HEK293 (cell line): ENCODE measurements around the gene GNMT.

Experiments
- CTCF ChIA-PET: fragments of 350-600 bp; formaldehyde crosslinking; extraction: SDS; loops from one replicate; lab custom pipeline; 2021; ENCODE audit warnings: antibody characterized with exemption; lab: Yijun Ruan, JAX
- POLR2A ChIA-PET: fragments of 300-600 bp; formaldehyde crosslinking; extraction: SDS; loops from one replicate; lab custom pipeline; 2020; ENCODE audit warnings: antibody characterized with exemption, inconsistent platforms; lab: Yijun Ruan, JAX
- H3K27ac ChIP-seq: fragments of 200-500 bp; sonication (Bioruptor generic); 2 replicates; pipeline ENCODE4 v1.5.1; 2014; ENCODE audit warnings: low read depth, low read length, control low read depth, inconsistent platforms; ENCODE audit errors: extremely low read depth
- H3K36me3 ChIP-seq, 2 experiments: fragments of 200-500 bp in 1 of 2; sonication (Bioruptor generic) in 1 of 2; 1 replicate in 1 of 2; 2 replicates in 1 of 2; pipeline ENCODE4 v1.5.1; 2014 to 2017; ENCODE audit warnings: inconsistent platforms in 2 of 2, low read length in 2 of 2; ENCODE audit not compliant: control insufficient read depth in 2 of 2, insufficient read depth in 1 of 2
- H3K4me1 ChIP-seq: fragments of 200-500 bp; sonication (Bioruptor generic); 2 replicates; pipeline ENCODE4 v1.5.1; 2014; ENCODE audit warnings: mild to moderate bottlenecking, low read length, inconsistent platforms; ENCODE audit not compliant: control insufficient read depth, insufficient read depth
- H3K4me3 ChIP-seq: 2 replicates; pipeline ENCODE4 v1.5.1; 2011; ENCODE audit warnings: low read depth, mild to moderate bottlenecking, control low read depth, low read length, moderate library complexity
- H3K9me3 ChIP-seq: fragments of 200-500 bp; sonication (Bioruptor generic); 2 replicates; pipeline ENCODE4 v1.5.1; 2014; ENCODE audit warnings: low read depth, low read length, inconsistent platforms; ENCODE audit not compliant: control insufficient read depth, insufficient read depth
- GFI1B ChIP-seq: fragments of 450-650 bp; formaldehyde crosslinking; IDR thresholded peaks from 2 replicates; pipeline ENCODE4 v1.5.1; 2016; ENCODE audit warnings: missing biosample characterization, missing genetic modification characterization
- GLI2 ChIP-seq: fragments of 450-650 bp; formaldehyde crosslinking; IDR thresholded peaks from 2 replicates; pipeline ENCODE4; 2017; ENCODE audit warnings: missing biosample characterization, missing genetic modification characterization, low read depth, borderline replicate concordance
- IKZF3 ChIP-seq: fragments of 450-650 bp; IDR thresholded peaks from 2 replicates; pipeline ENCODE4 v1.5.0; 2018; ENCODE audit warnings: missing biosample characterization, mild to moderate bottlenecking, missing genetic modification characterization, moderate library complexity
- SALL2 ChIP-seq: fragments of 450-650 bp; formaldehyde crosslinking; IDR thresholded peaks from 2 replicates; pipeline ENCODE4 v1.5.0; 2017; ENCODE audit warnings: missing biosample characterization, mild to moderate bottlenecking, missing genetic modification characterization, borderline replicate concordance
- SP2 ChIP-seq: fragments of 450-650 bp; formaldehyde crosslinking; IDR thresholded peaks from 2 replicates; pipeline ENCODE4 v1.5.1; 2016; ENCODE audit warnings: missing biosample characterization, missing genetic modification characterization
- TCF7L2 ChIP-seq: IDR thresholded peaks from 2 replicates; pipeline ENCODE4 v1.6.1; 2011; ENCODE audit warnings: low read depth, mild to moderate bottlenecking, inconsistent platforms, low read length, moderate library complexity, borderline replicate concordance
- YY2 ChIP-seq: fragments of 450-650 bp; formaldehyde crosslinking; IDR thresholded peaks from 2 replicates; pipeline ENCODE4 v1.5.1; 2016; ENCODE audit warnings: missing biosample characterization, missing genetic modification characterization
- ZBTB21 ChIP-seq: fragments of 450-650 bp; formaldehyde crosslinking; IDR thresholded peaks from 2 replicates; pipeline ENCODE4 v1.5.1; 2017; ENCODE audit warnings: missing biosample characterization, missing genetic modification characterization
- ZFP69B ChIP-seq: fragments of 450-650 bp; formaldehyde crosslinking; IDR thresholded peaks from 2 replicates; pipeline ENCODE4 v1.5.1; 2016; ENCODE audit warnings: missing biosample characterization, missing genetic modification characterization
- ZNF138 ChIP-seq: fragments of 450-650 bp; formaldehyde crosslinking; IDR thresholded peaks from 2 replicates; pipeline ENCODE4 v1.5.1; 2016; ENCODE audit warnings: missing biosample characterization, missing genetic modification characterization, borderline replicate concordance
- ZNF184 ChIP-seq: fragments of 450-650 bp; IDR thresholded peaks from 2 replicates; pipeline ENCODE4 v1.5.1; 2018; ENCODE audit warnings: missing biosample characterization, mild to moderate bottlenecking, missing genetic modification characterization
- ZNF2 ChIP-seq: fragments of 450-650 bp; formaldehyde crosslinking; IDR thresholded peaks from 2 replicates; pipeline ENCODE4 v1.5.1; 2016; ENCODE audit warnings: missing biosample characterization, missing genetic modification characterization
- ZNF433 ChIP-seq: fragments of 450-650 bp; formaldehyde crosslinking; IDR thresholded peaks from 2 replicates; pipeline ENCODE4 v1.5.1; 2016; ENCODE audit warnings: missing biosample characterization, missing genetic modification characterization, low read depth
- ZNF558 ChIP-seq: fragments of 450-650 bp; formaldehyde crosslinking; IDR thresholded peaks from 2 replicates; pipeline ENCODE4 v1.5.1; 2016; ENCODE audit warnings: missing biosample characterization, missing genetic modification characterization
- ZNF596 ChIP-seq: fragments of 450-650 bp; IDR thresholded peaks from 2 replicates; pipeline ENCODE4 v1.5.0; 2018; ENCODE audit warnings: missing biosample characterization, mild to moderate bottlenecking, missing genetic modification characterization, moderate library complexity
- ZNF621 ChIP-seq: fragments of 450-650 bp; formaldehyde crosslinking; IDR thresholded peaks from 2 replicates; pipeline ENCODE4 v1.5.1; 2017; ENCODE audit warnings: missing biosample characterization, missing genetic modification characterization
- ZNF701 ChIP-seq: fragments of 450-650 bp; formaldehyde crosslinking; IDR thresholded peaks from 2 replicates; pipeline ENCODE4 v1.5.1; 2016; ENCODE audit warnings: missing biosample characterization, missing genetic modification characterization
- ZNF777 ChIP-seq: fragments of 450-650 bp; formaldehyde crosslinking; IDR thresholded peaks from 2 replicates; pipeline ENCODE4 v1.5.1; 2017; ENCODE audit warnings: missing biosample characterization, missing genetic modification characterization, borderline replicate concordance
- ZNF785 ChIP-seq: fragments of 450-650 bp; formaldehyde crosslinking; IDR thresholded peaks from 2 replicates; pipeline ENCODE4 v1.5.1; 2016; ENCODE audit warnings: missing biosample characterization, missing genetic modification characterization
- ZNF791 ChIP-seq: fragments of 450-650 bp; formaldehyde crosslinking; IDR thresholded peaks from 2 replicates; pipeline ENCODE4 v1.5.1; 2016; ENCODE audit warnings: missing biosample characterization, missing genetic modification characterization
- ZNF837 ChIP-seq: fragments of 450-650 bp; formaldehyde crosslinking; IDR thresholded peaks from 2 replicates; pipeline ENCODE4 v1.5.1; 2016; ENCODE audit warnings: missing biosample characterization, missing genetic modification characterization
- TF ChIP-seq, protein P1 (sequence below): fragments of 450-650 bp; formaldehyde crosslinking; IDR thresholded peaks from 2 replicates; pipeline ENCODE4 v1.5.1; 2016; ENCODE audit warnings: missing biosample characterization, missing genetic modification characterization
- TF ChIP-seq, protein P2 (sequence below): fragments of 450-650 bp; formaldehyde crosslinking; IDR thresholded peaks from 2 replicates; pipeline ENCODE4 v1.5.1; 2017; ENCODE audit warnings: missing biosample characterization, missing genetic modification characterization
- TF ChIP-seq, protein P3 (sequence below): fragments of 450-650 bp; formaldehyde crosslinking; IDR thresholded peaks from 2 replicates; pipeline ENCODE4 v1.5.1; 2017; ENCODE audit warnings: missing biosample characterization, mild to moderate bottlenecking, missing genetic modification characterization, moderate library complexity
- TF ChIP-seq, protein P4 (sequence below): fragments of 450-650 bp; formaldehyde crosslinking; IDR thresholded peaks from 2 replicates; pipeline ENCODE4 v1.5.1; 2016; ENCODE audit warnings: missing biosample characterization, missing genetic modification characterization, borderline replicate concordance
- TF ChIP-seq, protein P5 (sequence below): sonication (generic); formaldehyde crosslinking; IDR thresholded peaks from 2 replicates; pipeline ENCODE4 v1.8.1; 2022; ENCODE audit warnings: mild to moderate bottlenecking, moderate library complexity, missing genetic modification reagents
- TF ChIP-seq, protein P6 (sequence below): fragments of 450-650 bp; formaldehyde crosslinking; IDR thresholded peaks from 2 replicates; pipeline ENCODE4 v1.5.1; 2016; ENCODE audit warnings: missing biosample characterization, missing genetic modification characterization

GNMT gene

DNA sequence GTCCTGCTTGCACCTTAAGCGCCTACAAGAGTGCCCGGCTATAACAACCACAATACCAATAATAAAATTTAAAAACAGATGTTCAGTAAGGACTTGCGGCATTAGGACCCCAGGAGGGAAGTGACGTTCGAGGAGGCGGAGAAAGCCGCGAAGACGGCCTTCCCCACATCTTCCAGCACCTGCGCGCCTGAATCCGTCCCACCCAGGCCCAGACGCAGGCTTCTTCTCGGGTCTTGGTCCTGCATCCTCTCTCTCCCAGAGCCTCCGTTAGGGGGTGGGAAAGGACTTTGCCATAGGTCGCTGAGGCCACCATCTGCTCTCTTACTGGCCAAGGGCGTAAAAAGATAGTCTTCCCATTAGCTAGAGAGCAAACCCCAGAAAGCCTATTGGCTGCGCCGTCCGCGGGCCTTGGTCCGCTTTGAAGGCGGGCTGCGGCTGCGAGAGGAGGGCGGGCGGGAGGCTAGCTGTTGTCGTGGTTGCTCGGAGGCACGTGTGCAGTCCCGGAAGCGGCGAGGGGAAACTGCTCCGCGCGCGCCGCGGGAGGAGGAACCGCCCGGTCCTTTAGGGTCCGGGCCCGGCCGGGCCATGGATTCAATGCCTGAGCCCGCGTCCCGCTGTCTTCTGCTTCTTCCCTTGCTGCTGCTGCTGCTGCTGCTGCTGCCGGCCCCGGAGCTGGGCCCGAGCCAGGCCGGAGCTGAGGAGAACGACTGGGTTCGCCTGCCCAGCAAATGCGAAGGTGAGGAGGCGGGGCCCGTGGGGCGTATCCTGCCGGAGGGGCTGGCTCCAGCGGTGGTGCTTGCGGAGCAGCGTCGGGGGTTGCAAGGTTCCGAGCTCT is 31.4 kb upstream of the GNMT start, which contains the start of gene CNPY3:
TSS of gene CNPY3 (plus strand) at position 495 of the 835 bp plus-strand sequence. CDS start at position 586, 91 bp downstream.
- POLR2A ChIA-PET: interaction anchor here (0.5 to 2.8 kb wide), 48 partner anchors 8 to 701 kb away, joined by 3 to 48 read pairs (median 6); partner anchors contain the start of genes BICRAL, CUL7, GNMT and KLC4
- peak within 1 kb of the TSS; percentile 85 for H3K27ac ChIP-seq
- peak within 1 kb of the TSS; percentile 66 for H3K4me3 ChIP-seq
- H3K9me3 ChIP-seq: no peaks in the 10 kb centered on the region
- H3K36me3 ChIP-seq: peaks cover 0 to 23% of the 10 kb centered on the region in 2 experiments; a peak in 2 of 3 replicates
- CTCF ChIA-PET: interaction anchor here (0.6 to 2.0 kb wide), 12 partner anchors 9 to 407 kb away, joined by 3 to 15 read pairs (median 4); a partner anchor contains a TSS
- H3K4me1 ChIP-seq: peaks cover 3% of the 10 kb centered on the region; the same call in 1 of the 2 replicates
- TF ChIP-seq, protein P1, sequence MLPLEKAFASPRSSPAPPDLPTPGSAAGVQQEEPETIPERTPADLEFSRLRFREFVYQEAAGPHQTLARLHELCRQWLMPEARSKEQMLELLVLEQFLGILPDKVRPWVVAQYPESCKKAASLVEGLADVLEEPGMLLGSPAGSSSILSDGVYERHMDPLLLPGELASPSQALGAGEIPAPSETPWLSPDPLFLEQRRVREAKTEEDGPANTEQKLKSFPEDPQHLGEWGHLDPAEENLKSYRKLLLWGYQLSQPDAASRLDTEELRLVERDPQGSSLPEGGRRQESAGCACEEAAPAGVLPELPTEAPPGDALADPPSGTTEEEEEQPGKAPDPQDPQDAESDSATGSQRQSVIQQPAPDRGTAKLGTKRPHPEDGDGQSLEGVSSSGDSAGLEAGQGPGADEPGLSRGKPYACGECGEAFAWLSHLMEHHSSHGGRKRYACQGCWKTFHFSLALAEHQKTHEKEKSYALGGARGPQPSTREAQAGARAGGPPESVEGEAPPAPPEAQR: no peak
- no peak for TF ChIP-seq SALL2 (tag by site-specific recombination)
- peak; percentile 15; the same call in 1 of the 2 replicates for TF ChIP-seq ZNF558 (tag by site-specific recombination)
- TF ChIP-seq TCF7L2: no peak
- no peak for TF ChIP-seq ZNF785 (tag by site-specific recombination)
- no peak for TF ChIP-seq ZNF701 (tag by site-specific recombination)
- TF ChIP-seq ZNF596: no peak
- no peak for TF ChIP-seq YY2
- TF ChIP-seq, protein P2, sequence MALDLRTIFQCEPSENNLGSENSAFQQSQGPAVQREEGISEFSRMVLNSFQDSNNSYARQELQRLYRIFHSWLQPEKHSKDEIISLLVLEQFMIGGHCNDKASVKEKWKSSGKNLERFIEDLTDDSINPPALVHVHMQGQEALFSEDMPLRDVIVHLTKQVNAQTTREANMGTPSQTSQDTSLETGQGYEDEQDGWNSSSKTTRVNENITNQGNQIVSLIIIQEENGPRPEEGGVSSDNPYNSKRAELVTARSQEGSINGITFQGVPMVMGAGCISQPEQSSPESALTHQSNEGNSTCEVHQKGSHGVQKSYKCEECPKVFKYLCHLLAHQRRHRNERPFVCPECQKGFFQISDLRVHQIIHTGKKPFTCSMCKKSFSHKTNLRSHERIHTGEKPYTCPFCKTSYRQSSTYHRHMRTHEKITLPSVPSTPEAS (tag by site-specific recombination): no peak
- no peak for TF ChIP-seq ZBTB21 (tag by site-specific recombination)
- no peak for TF ChIP-seq ZNF777 (tag by site-specific recombination)
- TF ChIP-seq, protein P3, sequence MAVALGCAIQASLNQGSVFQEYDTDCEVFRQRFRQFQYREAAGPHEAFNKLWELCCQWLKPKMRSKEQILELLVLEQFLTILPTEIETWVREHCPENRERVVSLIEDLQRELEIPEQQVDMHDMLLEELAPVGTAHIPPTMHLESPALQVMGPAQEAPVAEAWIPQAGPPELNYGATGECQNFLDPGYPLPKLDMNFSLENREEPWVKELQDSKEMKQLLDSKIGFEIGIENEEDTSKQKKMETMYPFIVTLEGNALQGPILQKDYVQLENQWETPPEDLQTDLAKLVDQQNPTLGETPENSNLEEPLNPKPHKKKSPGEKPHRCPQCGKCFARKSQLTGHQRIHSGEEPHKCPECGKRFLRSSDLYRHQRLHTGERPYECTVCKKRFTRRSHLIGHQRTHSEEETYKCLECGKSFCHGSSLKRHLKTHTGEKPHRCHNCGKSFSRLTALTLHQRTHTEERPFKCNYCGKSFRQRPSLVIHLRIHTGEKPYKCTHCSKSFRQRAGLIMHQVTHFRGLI: no peak; the same call in 1 of the 2 replicates
- no peak for TF ChIP-seq GFI1B (tag by site-specific recombination)
- peak; percentile 96 for TF ChIP-seq SP2 (tag by site-specific recombination)
- no peak for TF ChIP-seq ZNF837
- no peak for TF ChIP-seq ZNF621
- no peak for TF ChIP-seq GLI2
- TF ChIP-seq IKZF3: peak; percentile 97
- TF ChIP-seq, protein P4, sequence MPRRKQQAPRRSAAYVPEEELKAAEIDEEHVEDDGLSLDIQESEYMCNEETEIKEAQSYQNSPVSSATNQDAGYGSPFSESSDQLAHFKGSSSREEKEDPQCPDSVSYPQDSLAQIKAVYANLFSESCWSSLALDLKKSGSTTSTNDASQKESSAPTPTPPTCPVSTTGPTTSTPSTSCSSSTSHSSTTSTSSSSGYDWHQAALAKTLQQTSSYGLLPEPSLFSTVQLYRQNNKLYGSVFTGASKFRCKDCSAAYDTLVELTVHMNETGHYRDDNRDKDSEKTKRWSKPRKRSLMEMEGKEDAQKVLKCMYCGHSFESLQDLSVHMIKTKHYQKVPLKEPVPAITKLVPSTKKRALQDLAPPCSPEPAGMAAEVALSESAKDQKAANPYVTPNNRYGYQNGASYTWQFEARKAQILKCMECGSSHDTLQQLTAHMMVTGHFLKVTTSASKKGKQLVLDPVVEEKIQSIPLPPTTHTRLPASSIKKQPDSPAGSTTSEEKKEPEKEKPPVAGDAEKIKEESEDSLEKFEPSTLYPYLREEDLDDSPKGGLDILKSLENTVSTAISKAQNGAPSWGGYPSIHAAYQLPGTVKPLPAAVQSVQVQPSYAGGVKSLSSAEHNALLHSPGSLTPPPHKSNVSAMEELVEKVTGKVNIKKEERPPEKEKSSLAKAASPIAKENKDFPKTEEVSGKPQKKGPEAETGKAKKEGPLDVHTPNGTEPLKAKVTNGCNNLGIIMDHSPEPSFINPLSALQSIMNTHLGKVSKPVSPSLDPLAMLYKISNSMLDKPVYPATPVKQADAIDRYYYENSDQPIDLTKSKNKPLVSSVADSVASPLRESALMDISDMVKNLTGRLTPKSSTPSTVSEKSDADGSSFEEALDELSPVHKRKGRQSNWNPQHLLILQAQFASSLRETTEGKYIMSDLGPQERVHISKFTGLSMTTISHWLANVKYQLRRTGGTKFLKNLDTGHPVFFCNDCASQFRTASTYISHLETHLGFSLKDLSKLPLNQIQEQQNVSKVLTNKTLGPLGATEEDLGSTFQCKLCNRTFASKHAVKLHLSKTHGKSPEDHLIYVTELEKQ: peak; percentile 34; the same call in 1 of the 2 replicates
- TF ChIP-seq, protein P5, sequence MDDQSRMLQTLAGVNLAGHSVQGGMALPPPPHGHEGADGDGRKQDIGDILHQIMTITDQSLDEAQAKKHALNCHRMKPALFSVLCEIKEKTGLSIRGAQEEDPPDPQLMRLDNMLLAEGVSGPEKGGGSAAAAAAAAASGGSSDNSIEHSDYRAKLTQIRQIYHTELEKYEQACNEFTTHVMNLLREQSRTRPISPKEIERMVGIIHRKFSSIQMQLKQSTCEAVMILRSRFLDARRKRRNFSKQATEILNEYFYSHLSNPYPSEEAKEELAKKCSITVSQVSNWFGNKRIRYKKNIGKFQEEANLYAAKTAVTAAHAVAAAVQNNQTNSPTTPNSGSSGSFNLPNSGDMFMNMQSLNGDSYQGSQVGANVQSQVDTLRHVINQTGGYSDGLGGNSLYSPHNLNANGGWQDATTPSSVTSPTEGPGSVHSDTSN (CRISPR knock-in tag): peak; percentile 90; the same call in 1 of the 2 replicates
- TF ChIP-seq, protein P6, sequence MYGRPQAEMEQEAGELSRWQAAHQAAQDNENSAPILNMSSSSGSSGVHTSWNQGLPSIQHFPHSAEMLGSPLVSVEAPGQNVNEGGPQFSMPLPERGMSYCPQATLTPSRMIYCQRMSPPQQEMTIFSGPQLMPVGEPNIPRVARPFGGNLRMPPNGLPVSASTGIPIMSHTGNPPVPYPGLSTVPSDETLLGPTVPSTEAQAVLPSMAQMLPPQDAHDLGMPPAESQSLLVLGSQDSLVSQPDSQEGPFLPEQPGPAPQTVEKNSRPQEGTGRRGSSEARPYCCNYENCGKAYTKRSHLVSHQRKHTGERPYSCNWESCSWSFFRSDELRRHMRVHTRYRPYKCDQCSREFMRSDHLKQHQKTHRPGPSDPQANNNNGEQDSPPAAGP: peak; percentile 81
- no peak for TF ChIP-seq ZNF184 (tag by site-specific recombination)
- TF ChIP-seq ZNF791 (tag by site-specific recombination): no peak
- TF ChIP-seq ZNF2: peak; percentile 94
- no peak for TF ChIP-seq ZNF138 (tag by site-specific recombination)
- peak; percentile 9; the same call in 1 of the 2 replicates for TF ChIP-seq ZFP69B (tag by site-specific recombination)
- no peak for TF ChIP-seq ZNF433 (tag by site-specific recombination)
